H9 (cell line): ENCODE results near the gene TPTE2. TPM values are rescaled to one million over a fixed set of nuclear protein-coding genes. Genes with fewer than 3 reads are reported as not detected.

Source experiments
- DNase-seq: peaks from one replicate; pipeline ENCODE4 v3.0.0-alpha.2; 2017
- H2AFZ ChIP-seq: one replicate; pipeline ENCODE4 v1.6.1; 2013; ENCODE audit warnings: mild to moderate bottlenecking, low read length, control low read depth, moderate library complexity
- H2AK5ac ChIP-seq: 2 replicates; pipeline ENCODE4 v1.6.1; 2013; ENCODE audit warnings: low read length, control low read depth, mixed read lengths; ENCODE audit not compliant: insufficient read length
- H2BK120ac ChIP-seq: one replicate; pipeline ENCODE4 v1.6.1; 2013; ENCODE audit warnings: low read depth, mild to moderate bottlenecking, low read length, control low read depth, inconsistent platforms; ENCODE audit not compliant: poor library complexity, severe bottlenecking
- H2BK12ac ChIP-seq: 2 replicates; pipeline ENCODE4 v1.6.1; 2013; ENCODE audit warnings: low read length, control low read depth, mixed read lengths, low read depth; ENCODE audit not compliant: insufficient read length
- H2BK15ac ChIP-seq: 2 replicates; pipeline ENCODE4 v1.6.1; 2013; ENCODE audit warnings: low read depth, low read length, control low read depth
- H2BK20ac ChIP-seq: one replicate; pipeline ENCODE4 v1.6.1; 2013; ENCODE audit warnings: low read depth, mild to moderate bottlenecking, low read length, control low read depth, inconsistent platforms; ENCODE audit not compliant: poor library complexity, severe bottlenecking
- H2BK5ac ChIP-seq: 2 replicates; pipeline ENCODE4 v1.6.1; 2013; ENCODE audit warnings: low read length, control low read depth, mixed read lengths; ENCODE audit not compliant: insufficient read length
- H3K14ac ChIP-seq: 2 replicates; pipeline ENCODE4 v1.6.1; 2013; ENCODE audit warnings: low read length, control low read depth; ENCODE audit not compliant: insufficient read depth
- H3K18ac ChIP-seq: 2 replicates; pipeline ENCODE4 v1.6.1; 2013; ENCODE audit warnings: low read depth, mild to moderate bottlenecking, mixed read lengths, low read length, control low read depth; ENCODE audit not compliant: insufficient read length
- H3K23ac ChIP-seq: 2 replicates; pipeline ENCODE4 v1.6.1; 2013; ENCODE audit warnings: low read length, control low read depth, mixed read lengths, low read depth; ENCODE audit not compliant: insufficient read length
- H3K23me2 ChIP-seq: 2 replicates; pipeline ENCODE4 v1.6.1; 2013; ENCODE audit warnings: low read depth, mild to moderate bottlenecking, mixed read lengths, low read length, control low read depth; ENCODE audit not compliant: insufficient read length, poor library complexity, severe bottlenecking
- H3K27ac ChIP-seq: 2 replicates; pipeline ENCODE4 v1.5.1; 2013; ENCODE audit warnings: low read length, control low read depth, mixed read lengths, low read depth; ENCODE audit not compliant: insufficient read length
- H3K27me3 ChIP-seq: 2 replicates; pipeline ENCODE4 v1.6.1; 2013; ENCODE audit warnings: low read length, control low read depth, inconsistent platforms; ENCODE audit not compliant: insufficient read depth
- H3K4ac ChIP-seq: 2 replicates; pipeline ENCODE4 v1.6.1; 2013; ENCODE audit warnings: low read depth, mild to moderate bottlenecking, control low read depth, inconsistent platforms, low read length, moderate library complexity
- H3K4me1 ChIP-seq: 2 replicates; pipeline ENCODE4 v1.6.1; 2013; ENCODE audit warnings: low read length, control low read depth, inconsistent platforms; ENCODE audit not compliant: insufficient read depth
- H3K4me2 ChIP-seq: 2 replicates; pipeline ENCODE4 v1.6.1; 2013; ENCODE audit warnings: low read length, control low read depth, mixed read lengths; ENCODE audit not compliant: insufficient read length, insufficient read depth
- H3K56ac ChIP-seq: 2 replicates; pipeline ENCODE4 v1.6.1; 2013; ENCODE audit warnings: low read depth, mild to moderate bottlenecking, mixed read lengths, low read length, control low read depth; ENCODE audit not compliant: insufficient read length
- H3K79me1 ChIP-seq: 2 replicates; pipeline ENCODE4 v1.6.1; 2013; ENCODE audit warnings: low read depth, mild to moderate bottlenecking, moderate library complexity, low read length, control low read depth, inconsistent platforms; ENCODE audit not compliant: insufficient read depth, poor library complexity, severe bottlenecking
- H3K79me2 ChIP-seq: 2 replicates; pipeline ENCODE4 v1.6.1; 2013; ENCODE audit warnings: low read length, control low read depth, inconsistent platforms; ENCODE audit not compliant: insufficient read depth
- H3K9ac ChIP-seq: 2 replicates; pipeline ENCODE4 v1.6.1; 2013; ENCODE audit warnings: low read length, control low read depth, mixed read lengths; ENCODE audit not compliant: insufficient read length; ENCODE audit errors: extremely low read depth
- H3K9me3 ChIP-seq: one replicate; pipeline ENCODE4 v1.6.1; 2013; ENCODE audit warnings: low read depth, low read length, inconsistent platforms; ENCODE audit not compliant: control insufficient read depth
- H3T11ph ChIP-seq: one replicate; pipeline ENCODE4 v1.6.1; 2013; ENCODE audit warnings: mild to moderate bottlenecking, low read length, control low read depth, inconsistent platforms
- H4K20me1 ChIP-seq: one replicate; pipeline ENCODE4 v1.6.1; 2013; ENCODE audit not compliant: control insufficient read depth, insufficient read length, insufficient read depth
- H4K5ac ChIP-seq: 2 replicates; pipeline ENCODE4 v1.6.1; 2013; ENCODE audit warnings: low read depth, mild to moderate bottlenecking, mixed read lengths, low read length, control low read depth; ENCODE audit not compliant: insufficient read length
- H4K8ac ChIP-seq: replicated peaks from 2 replicates; pipeline ENCODE4 v1.6.1; 2013; ENCODE audit warnings: low read length, control low read depth, mixed read lengths, low read depth; ENCODE audit not compliant: insufficient read length
- H4K91ac ChIP-seq: 2 replicates; pipeline ENCODE4 v1.6.1; 2013; ENCODE audit warnings: low read depth, mild to moderate bottlenecking, moderate library complexity, mixed read lengths, low read length, control low read depth; ENCODE audit not compliant: insufficient read length
- H3K27ac Mint-ChIP-seq, 3 experiments: 2 replicates in 2 of 3; 3 replicates in 1 of 3; pipeline ENCODE4 v1.8.0; 2020 to 2021; ENCODE audit warnings: mixed read lengths in 3 of 3, mild to moderate bottlenecking in 1 of 3, moderate library complexity in 1 of 3
- H3K27me3 Mint-ChIP-seq: 2 replicates; pipeline ENCODE4 v1.8.0; 2021; ENCODE audit warnings: low read depth, mild to moderate bottlenecking, moderate library complexity, mixed read lengths
- H3K36me3 Mint-ChIP-seq, 3 experiments: 2 replicates in 2 of 3; 3 replicates in 1 of 3; pipeline ENCODE4 v1.8.0; 2020 to 2021; ENCODE audit warnings: low read depth in 3 of 3, mixed read lengths in 3 of 3; ENCODE audit not compliant: insufficient read depth in 1 of 3
- H3K4me1 Mint-ChIP-seq, 2 experiments: 2 replicates each; pipeline ENCODE4 v1.8.0; 2020; ENCODE audit warnings: mixed read lengths in 2 of 2
- H3K4me3 Mint-ChIP-seq, 2 experiments: 2 replicates in 1 of 2; 3 replicates in 1 of 2; pipeline ENCODE4 v1.8.0; 2020 to 2021; ENCODE audit warnings: mild to moderate bottlenecking in 2 of 2, mixed read lengths in 2 of 2, moderate library complexity in 1 of 2
- H3K9me3 Mint-ChIP-seq, 2 experiments: 2 replicates in 1 of 2; 3 replicates in 1 of 2; pipeline ENCODE4 v1.8.0; 2020; ENCODE audit warnings: mild to moderate bottlenecking in 2 of 2, mixed read lengths in 2 of 2, moderate library complexity in 1 of 2
- WGBS: extraction: QIAGEN DNeasy Blood & Tissue Kit; methylation state at CpG from one replicate; pipeline ENCODE4 v1.1.7; 2013; ENCODE audit warnings: missing lambda C conversion rate, low lambda C conversion rate, mixed read lengths; ENCODE audit not compliant: insufficient read length; ENCODE audit errors: extremely low coverage; 5-methylcytosine and 5-hydroxymethylcytosine counted together
- total RNA-seq: library from RNA; stranded (reverse); gene quantifications from 2 replicates; pipeline ENCODE4 v1.2.1, GENCODE V29; 2021
- TF ChIP-seq, protein P1 (sequence below): fragments of 200-600 bp; sonication (generic); conservative IDR thresholded peaks from 3 replicates; pipeline ENCODE4 v1.8.0; 2021; ENCODE audit warnings: antibody characterized with exemption, mild to moderate bottlenecking

TPTE2 gene
- total RNA-seq, 1 experiment from 2014 or later: not detected

DNA sequence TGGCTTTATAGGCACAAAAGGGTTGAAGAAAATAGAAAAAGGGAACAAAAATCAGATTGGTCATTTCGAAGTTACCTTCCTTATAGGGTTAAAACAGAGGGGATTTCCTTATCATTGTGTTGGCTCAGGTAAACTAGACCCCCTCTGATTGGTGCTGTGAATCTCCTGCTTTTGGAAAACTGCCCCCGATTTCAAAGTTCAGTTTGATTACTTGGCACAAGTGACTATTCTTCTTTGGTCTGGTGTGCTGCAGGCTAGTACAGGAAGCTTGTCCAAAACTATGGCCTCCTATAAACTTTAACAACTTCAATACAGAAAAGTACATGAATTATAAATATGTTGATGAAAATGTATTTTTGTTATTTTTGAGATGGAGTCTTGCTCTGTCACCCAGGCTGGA, 13.9 kb upstream of the TPTE2 start:
- Histone ChIP-seq H4K8ac (no peak overlapping the region), H3T11ph (no peak overlapping the region), H4K91ac (no peak overlapping the region), H3K18ac (no peak overlapping the region), H2BK120ac (no peak overlapping the region), H3K56ac (no peak overlapping the region), H2BK20ac (no peak overlapping the region), H3K4me1 (no peaks in the 10 kb centered on the region), H2AK5ac (no peak overlapping the region), H3K9ac (no peak overlapping the region), H3K4me2 (no peak overlapping the region), H3K14ac (no peak overlapping the region), H2BK5ac (no peak overlapping the region), H2BK15ac (no peak overlapping the region), H3K9me3 (peaks cover 29% of the 10 kb centered on the region), H3K4ac (no peak overlapping the region), H3K79me1 (no peaks in the 10 kb centered on the region), H3K79me2 (no peaks in the 10 kb centered on the region), H4K20me1 (no peaks in the 10 kb centered on the region), H2BK12ac (no peak overlapping the region), H3K23ac (no peak overlapping the region), H3K27ac (no peak overlapping the region), H3K23me2 (no peaks in the 10 kb centered on the region), H3K27me3 (no peaks in the 10 kb centered on the region), H4K5ac (no peak overlapping the region), H2AFZ (no peak overlapping the region)
- Mint-ChIP-seq H3K4me3 (no peak overlapping the region), H3K4me1 (no peaks in the 10 kb centered on the region), H3K27me3 (peaks cover 1% of the 10 kb centered on the region; the same call in 1 of the 2 replicates), H3K36me3 (peaks cover 6 to 8% (median 7%) of the 10 kb centered on the region in 3 experiments; a peak in 5 of 7 replicates), H3K27ac (no peak overlapping the region), H3K9me3 (peaks cover 76 to 78% of the 10 kb centered on the region in 2 experiments)
- TF ChIP-seq, protein P1, sequence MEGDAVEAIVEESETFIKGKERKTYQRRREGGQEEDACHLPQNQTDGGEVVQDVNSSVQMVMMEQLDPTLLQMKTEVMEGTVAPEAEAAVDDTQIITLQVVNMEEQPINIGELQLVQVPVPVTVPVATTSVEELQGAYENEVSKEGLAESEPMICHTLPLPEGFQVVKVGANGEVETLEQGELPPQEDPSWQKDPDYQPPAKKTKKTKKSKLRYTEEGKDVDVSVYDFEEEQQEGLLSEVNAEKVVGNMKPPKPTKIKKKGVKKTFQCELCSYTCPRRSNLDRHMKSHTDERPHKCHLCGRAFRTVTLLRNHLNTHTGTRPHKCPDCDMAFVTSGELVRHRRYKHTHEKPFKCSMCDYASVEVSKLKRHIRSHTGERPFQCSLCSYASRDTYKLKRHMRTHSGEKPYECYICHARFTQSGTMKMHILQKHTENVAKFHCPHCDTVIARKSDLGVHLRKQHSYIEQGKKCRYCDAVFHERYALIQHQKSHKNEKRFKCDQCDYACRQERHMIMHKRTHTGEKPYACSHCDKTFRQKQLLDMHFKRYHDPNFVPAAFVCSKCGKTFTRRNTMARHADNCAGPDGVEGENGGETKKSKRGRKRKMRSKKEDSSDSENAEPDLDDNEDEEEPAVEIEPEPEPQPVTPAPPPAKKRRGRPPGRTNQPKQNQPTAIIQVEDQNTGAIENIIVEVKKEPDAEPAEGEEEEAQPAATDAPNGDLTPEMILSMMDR: no peak
- WGBS: no CpG with 5 or more reads among the region's 2 CpGs
- DNase-seq: no peak
